SK-N-SH treated with all-trans-retinoic acid at 6 μM for 48 hours (cell line): ENCODE measurements around the gene FAM240B.

ENCODE experiments used
- ATAC-seq: fragments of 200-7000 bp; cut with Tn5 transposase; 3 replicates; pipeline ENCODE4 v1.9.1; 2020; ENCODE audit warnings: mild to moderate bottlenecking, moderate library complexity
- ARNTL ChIP-seq: fragments of 450-650 bp; formaldehyde crosslinking; IDR thresholded peaks from 2 replicates; pipeline ENCODE4 v1.5.0; 2020; ENCODE audit warnings: low read depth, mild to moderate bottlenecking, moderate library complexity, borderline replicate concordance
- BACH2 ChIP-seq: fragments of 250-450 bp; sonication (Bioruptor Pico); IDR thresholded peaks from 2 replicates; pipeline ENCODE4 v1.9.0; 2021; ENCODE audit warnings: mild to moderate bottlenecking, borderline replicate concordance
- CSDC2 ChIP-seq: fragments of 250-450 bp; sonication (Bioruptor Pico); IDR thresholded peaks from 2 replicates; pipeline ENCODE4 v1.5.0; 2020; ENCODE audit warnings: mild to moderate bottlenecking, moderate library complexity
- ESRRG ChIP-seq: fragments of 250-450 bp; sonication (Bioruptor Pico); IDR thresholded peaks from 2 replicates; pipeline ENCODE4 v1.6.1; 2021; ENCODE audit warnings: mild to moderate bottlenecking
- GLIS3 ChIP-seq: fragments of 250-450 bp; sonication (Bioruptor Pico); IDR thresholded peaks from 2 replicates; pipeline ENCODE4 v1.5.0; 2020; ENCODE audit warnings: mild to moderate bottlenecking, moderate library complexity
- ISL1 ChIP-seq: fragments of 250-450 bp; sonication (Bioruptor Pico); IDR thresholded peaks from 2 replicates; pipeline ENCODE4 v2.1.2; 2022; ENCODE audit warnings: mild to moderate bottlenecking, moderate library complexity
- OSR1 ChIP-seq: fragments of 250-450 bp; sonication (Bioruptor Pico); IDR thresholded peaks from 2 replicates; pipeline ENCODE4 v1.8.0; 2022; ENCODE audit warnings: moderate library complexity, mild to moderate bottlenecking, inconsistent platforms
- PPARA ChIP-seq: fragments of 250-450 bp; sonication (Bioruptor Pico); IDR thresholded peaks from 2 replicates; pipeline ENCODE4 v1.5.0; 2020; ENCODE audit warnings: mild to moderate bottlenecking, borderline replicate concordance
- RARB ChIP-seq: fragments of 250-450 bp; sonication (Bioruptor Pico); IDR thresholded peaks from 2 replicates; pipeline ENCODE4 v1.8.0; 2021; ENCODE audit warnings: mild to moderate bottlenecking, moderate library complexity
- SNAI2 ChIP-seq: fragments of 250-450 bp; sonication (Bioruptor Pico); IDR thresholded peaks from 2 replicates; pipeline ENCODE4 v1.5.0; 2020; ENCODE audit warnings: mild to moderate bottlenecking, moderate library complexity
- TCF4 ChIP-seq: fragments of 250-450 bp; sonication (Bioruptor Pico); IDR thresholded peaks from 2 replicates; pipeline ENCODE4 v1.8.0; 2021; ENCODE audit warnings: mild to moderate bottlenecking, moderate library complexity, borderline replicate concordance
- TOX ChIP-seq: fragments of 250-450 bp; sonication (Bioruptor Pico); IDR thresholded peaks from 2 replicates; pipeline ENCODE4 v1.8.0; 2021; ENCODE audit warnings: mild to moderate bottlenecking, moderate library complexity, borderline replicate concordance
- ZFP3 ChIP-seq: fragments of 250-450 bp; sonication (Bioruptor Pico); IDR thresholded peaks from 2 replicates; pipeline ENCODE4 v1.5.0; 2020; ENCODE audit warnings: mild to moderate bottlenecking, moderate library complexity
- ZFP30 ChIP-seq: fragments of 450-650 bp; formaldehyde crosslinking; IDR thresholded peaks from 2 replicates; pipeline ENCODE4 v1.5.0; 2022; ENCODE audit warnings: mild to moderate bottlenecking, moderate library complexity
- ZNF565 ChIP-seq: fragments of 450-650 bp; formaldehyde crosslinking; conservative IDR thresholded peaks from 2 replicates; pipeline ENCODE4 v1.5.0; 2020; ENCODE audit warnings: low read depth, mild to moderate bottlenecking, moderate library complexity
- ZNF70 ChIP-seq: fragments of 450-650 bp; formaldehyde crosslinking; IDR thresholded peaks from 2 replicates; pipeline ENCODE4 v1.5.0; 2020; ENCODE audit warnings: mild to moderate bottlenecking, moderate library complexity
- TF ChIP-seq, protein P1 (sequence below): fragments of 250-450 bp; sonication (Bioruptor Pico); IDR thresholded peaks from 2 replicates; pipeline ENCODE4 v1.5.0; 2020; ENCODE audit warnings: mild to moderate bottlenecking, moderate library complexity
- TF ChIP-seq, protein P2 (sequence below): fragments of 250-450 bp; sonication (Bioruptor Pico); IDR thresholded peaks from 2 replicates; pipeline ENCODE4 v1.8.0; 2020; ENCODE audit warnings: mild to moderate bottlenecking, moderate library complexity, borderline replicate concordance
- TF ChIP-seq, protein P3 (sequence below): fragments of 250-450 bp; sonication (Bioruptor Pico); IDR thresholded peaks from 2 replicates; pipeline ENCODE4 v1.8.0; 2021; ENCODE audit warnings: low read depth, mild to moderate bottlenecking, moderate library complexity, borderline replicate concordance
- TF ChIP-seq, protein P4 (sequence below): fragments of 250-450 bp; sonication (Bioruptor Pico); IDR thresholded peaks from 2 replicates; pipeline ENCODE4 v1.5.1; 2020; ENCODE audit warnings: low read depth, mild to moderate bottlenecking, moderate library complexity

Gene FAM240B

DNA sequence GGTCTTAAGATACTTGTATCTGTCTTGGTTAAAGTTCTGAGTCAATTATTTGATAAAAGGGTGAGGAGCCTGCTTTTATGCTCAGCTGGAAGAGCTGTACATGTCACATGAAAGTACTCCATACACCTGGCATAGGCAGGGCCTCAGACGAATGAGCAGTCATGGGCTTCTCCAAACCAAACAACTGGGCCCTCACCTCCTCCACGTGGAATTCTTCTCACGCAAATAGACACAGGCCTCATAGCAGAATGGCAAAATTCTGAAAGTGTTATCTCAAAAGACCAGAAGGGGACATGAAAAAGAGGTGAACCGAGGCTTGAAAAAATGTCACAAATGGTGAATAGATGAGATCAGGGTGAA is 48.6 kb downstream of the FAM240B start (continued):
- TF ChIP-seq, protein P1, sequence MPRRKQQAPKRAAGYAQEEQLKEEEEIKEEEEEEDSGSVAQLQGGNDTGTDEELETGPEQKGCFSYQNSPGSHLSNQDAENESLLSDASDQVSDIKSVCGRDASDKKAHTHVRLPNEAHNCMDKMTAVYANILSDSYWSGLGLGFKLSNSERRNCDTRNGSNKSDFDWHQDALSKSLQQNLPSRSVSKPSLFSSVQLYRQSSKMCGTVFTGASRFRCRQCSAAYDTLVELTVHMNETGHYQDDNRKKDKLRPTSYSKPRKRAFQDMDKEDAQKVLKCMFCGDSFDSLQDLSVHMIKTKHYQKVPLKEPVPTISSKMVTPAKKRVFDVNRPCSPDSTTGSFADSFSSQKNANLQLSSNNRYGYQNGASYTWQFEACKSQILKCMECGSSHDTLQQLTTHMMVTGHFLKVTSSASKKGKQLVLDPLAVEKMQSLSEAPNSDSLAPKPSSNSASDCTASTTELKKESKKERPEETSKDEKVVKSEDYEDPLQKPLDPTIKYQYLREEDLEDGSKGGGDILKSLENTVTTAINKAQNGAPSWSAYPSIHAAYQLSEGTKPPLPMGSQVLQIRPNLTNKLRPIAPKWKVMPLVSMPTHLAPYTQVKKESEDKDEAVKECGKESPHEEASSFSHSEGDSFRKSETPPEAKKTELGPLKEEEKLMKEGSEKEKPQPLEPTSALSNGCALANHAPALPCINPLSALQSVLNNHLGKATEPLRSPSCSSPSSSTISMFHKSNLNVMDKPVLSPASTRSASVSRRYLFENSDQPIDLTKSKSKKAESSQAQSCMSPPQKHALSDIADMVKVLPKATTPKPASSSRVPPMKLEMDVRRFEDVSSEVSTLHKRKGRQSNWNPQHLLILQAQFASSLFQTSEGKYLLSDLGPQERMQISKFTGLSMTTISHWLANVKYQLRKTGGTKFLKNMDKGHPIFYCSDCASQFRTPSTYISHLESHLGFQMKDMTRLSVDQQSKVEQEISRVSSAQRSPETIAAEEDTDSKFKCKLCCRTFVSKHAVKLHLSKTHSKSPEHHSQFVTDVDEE (CRISPR knock-in tag) = no peak
- TF ChIP-seq CSDC2 (CRISPR knock-in tag) (no peak), TOX (CRISPR knock-in tag) (no peak), ESRRG (CRISPR knock-in tag) (no peak), ZFP30 (no peak)

DNA sequence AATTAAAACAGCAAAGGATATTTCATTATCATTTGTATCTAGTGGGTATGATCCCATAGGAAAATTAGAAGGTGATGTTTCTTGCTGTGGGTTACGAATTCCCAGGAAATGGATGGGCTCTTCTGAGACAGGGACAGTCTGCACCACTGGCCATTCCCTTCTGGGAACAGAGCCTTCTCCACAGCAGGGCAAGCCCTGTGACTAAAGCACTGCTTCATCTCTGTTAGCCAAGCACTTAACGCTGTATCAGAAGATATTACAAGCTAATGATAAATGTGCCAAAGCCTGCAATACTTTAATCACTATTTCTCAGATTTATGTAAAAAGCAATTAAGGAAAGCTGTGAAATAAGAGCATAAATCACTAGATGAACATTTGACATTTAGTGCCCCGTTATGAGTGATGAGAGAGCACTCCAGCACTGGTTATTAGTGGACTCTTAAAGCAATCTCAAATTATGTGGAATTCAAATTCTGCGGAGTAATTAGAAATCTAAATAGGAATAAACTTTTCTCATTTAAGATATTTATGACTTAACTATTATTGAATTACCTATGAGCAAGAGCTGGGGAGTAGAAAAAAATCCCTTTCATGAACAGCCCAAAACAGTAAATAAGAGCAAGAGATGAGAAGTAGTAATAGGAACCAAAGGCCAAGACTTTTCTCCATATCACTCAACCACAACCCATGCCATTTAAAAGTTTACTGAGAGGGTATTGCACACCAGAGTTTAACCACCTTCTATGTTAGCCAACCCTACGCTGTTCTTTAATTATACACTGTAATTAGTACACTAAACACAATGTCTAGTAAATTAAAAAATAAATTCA is 49.2 kb downstream of the FAM240B start:
- no peak for ATAC-seq
- TF ChIP-seq, protein P2, sequence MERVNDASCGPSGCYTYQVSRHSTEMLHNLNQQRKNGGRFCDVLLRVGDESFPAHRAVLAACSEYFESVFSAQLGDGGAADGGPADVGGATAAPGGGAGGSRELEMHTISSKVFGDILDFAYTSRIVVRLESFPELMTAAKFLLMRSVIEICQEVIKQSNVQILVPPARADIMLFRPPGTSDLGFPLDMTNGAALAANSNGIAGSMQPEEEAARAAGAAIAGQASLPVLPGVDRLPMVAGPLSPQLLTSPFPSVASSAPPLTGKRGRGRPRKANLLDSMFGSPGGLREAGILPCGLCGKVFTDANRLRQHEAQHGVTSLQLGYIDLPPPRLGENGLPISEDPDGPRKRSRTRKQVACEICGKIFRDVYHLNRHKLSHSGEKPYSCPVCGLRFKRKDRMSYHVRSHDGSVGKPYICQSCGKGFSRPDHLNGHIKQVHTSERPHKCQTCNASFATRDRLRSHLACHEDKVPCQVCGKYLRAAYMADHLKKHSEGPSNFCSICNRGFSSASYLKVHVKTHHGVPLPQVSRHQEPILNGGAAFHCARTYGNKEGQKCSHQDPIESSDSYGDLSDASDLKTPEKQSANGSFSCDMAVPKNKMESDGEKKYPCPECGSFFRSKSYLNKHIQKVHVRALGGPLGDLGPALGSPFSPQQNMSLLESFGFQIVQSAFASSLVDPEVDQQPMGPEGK (CRISPR knock-in tag) = no peak
- TF ChIP-seq GLIS3 (CRISPR knock-in tag) (no peak), ZNF70 (CRISPR knock-in tag) (no peak), ARNTL (CRISPR knock-in tag) (no peak), BACH2 (no peak), SNAI2 (CRISPR knock-in tag) (no peak)

DNA sequence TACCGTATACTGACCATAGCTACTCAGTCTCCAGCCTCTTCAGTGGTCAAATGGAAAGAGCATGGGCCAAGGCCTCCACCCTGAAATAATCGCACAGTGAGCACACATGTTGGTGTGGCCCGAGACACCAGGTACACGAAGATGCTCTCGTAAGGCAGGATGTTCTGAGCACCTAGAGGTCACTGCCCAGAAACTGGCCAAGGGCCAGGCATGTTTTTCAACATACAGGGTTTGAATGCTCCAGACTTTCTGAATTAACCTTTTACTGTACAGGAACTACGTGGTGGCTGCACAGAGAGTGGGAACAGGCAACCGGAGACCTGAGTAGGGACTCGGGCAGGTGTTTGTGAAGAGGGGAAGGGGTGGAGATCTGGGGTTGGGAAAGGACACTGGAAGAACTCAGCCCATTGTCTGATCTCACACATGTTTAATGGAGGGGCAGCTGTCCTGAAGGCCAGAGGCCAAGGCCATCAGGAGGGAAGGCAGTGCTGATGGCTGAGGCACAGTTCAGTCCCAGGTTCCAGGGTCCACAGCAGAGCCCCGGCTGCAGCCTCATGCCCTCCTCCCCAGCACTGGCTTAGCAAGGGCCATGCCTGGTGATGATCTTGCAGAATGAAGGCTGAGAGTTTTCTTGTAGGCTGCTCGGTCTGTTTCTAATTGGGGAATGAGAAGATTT is 51.0 kb downstream of the FAM240B start:
- no peak for ATAC-seq
- TF ChIP-seq GLIS3 (CRISPR knock-in tag) (no peak), TCF4 (CRISPR knock-in tag) (no peak), OSR1 (CRISPR knock-in tag) (no peak), ARNTL (CRISPR knock-in tag) (no peak), ZNF565 (no peak), ISL1 (no peak), RARB (no peak), PPARA (CRISPR knock-in tag) (no peak), ZFP3 (CRISPR knock-in tag) (no peak)
- TF ChIP-seq, protein P1 (CRISPR knock-in tag) = no peak
- TF ChIP-seq, protein P3, sequence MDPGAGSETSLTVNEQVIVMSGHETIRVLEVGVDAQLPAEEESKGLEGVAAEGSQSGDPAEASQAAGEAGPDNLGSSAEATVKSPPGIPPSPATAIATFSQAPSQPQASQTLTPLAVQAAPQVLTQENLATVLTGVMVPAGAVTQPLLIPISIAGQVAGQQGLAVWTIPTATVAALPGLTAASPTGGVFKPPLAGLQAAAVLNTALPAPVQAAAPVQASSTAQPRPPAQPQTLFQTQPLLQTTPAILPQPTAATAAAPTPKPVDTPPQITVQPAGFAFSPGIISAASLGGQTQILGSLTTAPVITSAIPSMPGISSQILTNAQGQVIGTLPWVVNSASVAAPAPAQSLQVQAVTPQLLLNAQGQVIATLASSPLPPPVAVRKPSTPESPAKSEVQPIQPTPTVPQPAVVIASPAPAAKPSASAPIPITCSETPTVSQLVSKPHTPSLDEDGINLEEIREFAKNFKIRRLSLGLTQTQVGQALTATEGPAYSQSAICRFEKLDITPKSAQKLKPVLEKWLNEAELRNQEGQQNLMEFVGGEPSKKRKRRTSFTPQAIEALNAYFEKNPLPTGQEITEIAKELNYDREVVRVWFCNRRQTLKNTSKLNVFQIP (CRISPR knock-in tag) = no peak
- TF ChIP-seq, protein P4, sequence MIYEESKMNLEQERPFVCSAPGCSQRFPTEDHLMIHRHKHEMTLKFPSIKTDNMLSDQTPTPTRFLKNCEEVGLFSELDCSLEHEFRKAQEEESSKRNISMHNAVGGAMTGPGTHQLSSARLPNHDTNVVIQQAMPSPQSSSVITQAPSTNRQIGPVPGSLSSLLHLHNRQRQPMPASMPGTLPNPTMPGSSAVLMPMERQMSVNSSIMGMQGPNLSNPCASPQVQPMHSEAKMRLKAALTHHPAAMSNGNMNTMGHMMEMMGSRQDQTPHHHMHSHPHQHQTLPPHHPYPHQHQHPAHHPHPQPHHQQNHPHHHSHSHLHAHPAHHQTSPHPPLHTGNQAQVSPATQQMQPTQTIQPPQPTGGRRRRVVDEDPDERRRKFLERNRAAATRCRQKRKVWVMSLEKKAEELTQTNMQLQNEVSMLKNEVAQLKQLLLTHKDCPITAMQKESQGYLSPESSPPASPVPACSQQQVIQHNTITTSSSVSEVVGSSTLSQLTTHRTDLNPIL (CRISPR knock-in tag) = no peak
- TF ChIP-seq, all 23 proteins: peak for 0
